Ishikawa (cell line): ENCODE measurements around the gene PDZD8.

ENCODE experiments used
- CEBPB ChIP-seq: IDR thresholded peaks from 2 replicates; pipeline ENCODE4 v1.6.1; 2012
- CREB1 ChIP-seq: IDR thresholded peaks from 2 replicates; pipeline ENCODE4 v1.6.1; 2012; ENCODE audit warnings: low read depth
- EGR1 ChIP-seq: IDR thresholded peaks from 2 replicates; pipeline ENCODE4 v1.6.1; 2012
- EP300 ChIP-seq: IDR thresholded peaks from 2 replicates; pipeline ENCODE4 v1.6.1; 2012; ENCODE audit warnings: borderline replicate concordance
- FOXM1 ChIP-seq: IDR thresholded peaks from 2 replicates; pipeline ENCODE4 v1.6.1; 2012; ENCODE audit warnings: low read depth, borderline replicate concordance
- MAX ChIP-seq: IDR thresholded peaks from 2 replicates; pipeline ENCODE4 v1.6.1; 2012
- NFIC ChIP-seq: IDR thresholded peaks from 2 replicates; pipeline ENCODE4 v1.6.1; 2012
- RAD21 ChIP-seq: IDR thresholded peaks from 2 replicates; pipeline ENCODE4 v1.6.1; 2012; ENCODE audit warnings: low read depth
- REST ChIP-seq: IDR thresholded peaks from 2 replicates; pipeline ENCODE4 v1.6.1; 2012; ENCODE audit warnings: low read depth, mild to moderate bottlenecking
- TAF1 ChIP-seq: IDR thresholded peaks from 2 replicates; pipeline ENCODE4 v1.6.1; 2012; ENCODE audit warnings: low read depth, mild to moderate bottlenecking
- TCF12 ChIP-seq: IDR thresholded peaks from 2 replicates; pipeline ENCODE4 v1.6.1; 2012; ENCODE audit warnings: low read depth
- TEAD4 ChIP-seq: IDR thresholded peaks from 2 replicates; pipeline ENCODE4 v1.6.1; 2012
- USF1 ChIP-seq: IDR thresholded peaks from 2 replicates; pipeline ENCODE4 v1.6.1; 2012
- YY1 ChIP-seq: IDR thresholded peaks from 2 replicates; pipeline ENCODE4 v1.6.1; 2012; ENCODE audit warnings: low read depth
- ZBTB7A ChIP-seq: IDR thresholded peaks from 2 replicates; pipeline ENCODE4 v1.6.1; 2012; ENCODE audit warnings: low read depth

PDZD8 gene

GRCh38 chr10:117248750-117249465, 126.3 kb downstream of the PDZD8 start:
- TF ChIP-seq FOXM1 = no peak
- TF ChIP-seq NFIC = no peak
- no peak for TF ChIP-seq TAF1
- no peak for TF ChIP-seq EP300
- no peak for TF ChIP-seq YY1
- no peak for TF ChIP-seq RAD21
- no peak for TF ChIP-seq TCF12
- no peak for TF ChIP-seq USF1
- no peak for TF ChIP-seq EGR1
- no peak for TF ChIP-seq TEAD4
- no peak for TF ChIP-seq REST
- no peak for TF ChIP-seq MAX
- no peak for TF ChIP-seq ZBTB7A
- no peak for TF ChIP-seq CEBPB

- TF ChIP-seq TEAD4 = no peak
- TF ChIP-seq USF1 = no peak
- TF ChIP-seq TCF12 = no peak
- no peak for TF ChIP-seq CEBPB
- TF ChIP-seq ZBTB7A = no peak
- TF ChIP-seq REST = no peak
- TF ChIP-seq EP300 = no peak
- TF ChIP-seq CREB1 = no peak
- TF ChIP-seq TAF1 = no peak
Observed at GRCh38 chr10:117246997-117247671, 128.1 kb downstream of the PDZD8 start.

- TF ChIP-seq TCF12 = no peak
- TF ChIP-seq ZBTB7A = no peak
- TF ChIP-seq RAD21 = no peak
Observed at GRCh38 chr10:117242463-117242832, 132.8 kb downstream of the PDZD8 start.

- TF ChIP-seq ZBTB7A = no peak
- no peak for TF ChIP-seq RAD21
Observed at GRCh38 chr10:117241541-117242462, 133.4 kb downstream of the PDZD8 start.

- TF ChIP-seq CEBPB (no peak), EP300 (no peak), REST (no peak), YY1 (no peak), EGR1 (no peak), CREB1 (no peak), ZBTB7A (peak; percentile 81), TEAD4 (no peak), MAX (peak; percentile 33; the same call in 1 of the 2 replicates), RAD21 (no peak), FOXM1 (no peak), TCF12 (no peak), TAF1 (no peak), USF1 (peak; percentile 63), NFIC (no peak)
Observed at GRCh38 chr10:117240621-117241529, 134.4 kb downstream of the PDZD8 start, which contains the start of gene SLC18A2. Gene SLC18A2, plus strand, starts transcription at chr10:117241114. Its CDS starts 580 bp downstream, at chr10:117241694.
